ENCODE results near the gene CTXND1. TPM values are rescaled to one million over a fixed set of nuclear protein-coding genes. Genes with fewer than 3 reads are reported as not detected.

CTXND1 gene
- total RNA-seq, 4 donors from 2014 or later, result 0.03 to 0.07 TPM; not detected in 2

GRCh38 chr15:80173022-80173759, 78.8 kb downstream of the CTXND1 start:
- TF ChIP-seq POLR2A (IDR thresholded peaks at IDR 0.05) (no peak), CTCF (IDR thresholded peaks at IDR 0.05 in 4 of 5, conservative IDR thresholded peaks at IDR 0.05 in 1 of 5) (peak; percentile 69 to 84 (median 78))
- DNase-seq (peak; percentile 67 to 87), ATAC-seq (peak; percentile 57 to 59)
- in situ Hi-C loops (cut with MboI; ENCODE audit: low sequenced_read_pairs in 4 of 4) (loop anchor here in 3 of 4 donors (10.0 to 25.0 kb wide), 3 partner anchors 111 to 278 kb away; partner anchors contain the start of genes MTHFS (in 1 of the 3) and ZFAND6 (in 1 of the 3)), intact Hi-C loops (cut with DNase I; ENCODE audit: low total_unique reads) (loop anchor here (1.0 kb wide), 1 partner anchor 277 kb away; no protein-coding TSS in a partner anchor)
- Histone ChIP-seq H3K4me1 (peaks cover 23 to 25% of the 10 kb centered on the region in 2 donors), H3K9me3 (no peaks in the 10 kb centered on the region), H3K27me3 (no peaks in the 10 kb centered on the region), H3K27ac (peak overlapping the region; percentile 79 to 95 (median 92)), H3K36me3 (peaks cover 0 to 9% of the 10 kb centered on the region in 2 donors), H3K4me3 (no peak overlapping the region)

GRCh38 chr15:80172401-80172800, 79.6 kb downstream of the CTXND1 start:
- Histone ChIP-seq H3K27ac (peak overlapping the region in 3 of 4 donors; percentile 19 to 94 (median 91)), H3K27me3 (no peaks in the 10 kb centered on the region), H3K4me1 (peaks cover 23 to 25% of the 10 kb centered on the region in 2 donors), H3K36me3 (peaks cover 0 to 9% of the 10 kb centered on the region in 2 donors), H3K4me3 (no peak overlapping the region), H3K9me3 (no peaks in the 10 kb centered on the region)
- intact Hi-C loops (cut with DNase I; ENCODE audit: low total_unique reads), result no loop called here
- DNase-seq (no peak), ATAC-seq (no peak)
- in situ Hi-C loops (cut with MboI; ENCODE audit: low sequenced_read_pairs in 4 of 4), result loop anchor here in 3 of 4 donors (10.0 to 25.0 kb wide), 3 partner anchors 110 to 278 kb away; partner anchors contain the start of genes MTHFS (in 1 of the 3) and ZFAND6 (in 1 of the 3)
- TF ChIP-seq POLR2A (IDR thresholded peaks at IDR 0.05) (no peak), CTCF (IDR thresholded peaks at IDR 0.05 in 4 of 5, conservative IDR thresholded peaks at IDR 0.05 in 1 of 5) (no peak)

- Histone ChIP-seq H3K9me3 (no peaks in the 10 kb centered on the region), H3K27ac (peak overlapping the region in 2 of 4 donors; percentile 18 to 94), H3K27me3 (no peaks in the 10 kb centered on the region), H3K4me3 (no peak overlapping the region), H3K36me3 (peaks cover 0 to 9% of the 10 kb centered on the region in 2 donors), H3K4me1 (peaks cover 23 to 25% of the 10 kb centered on the region in 2 donors)
- in situ Hi-C loops (cut with MboI; ENCODE audit: low sequenced_read_pairs in 4 of 4) (loop anchor here in 3 of 4 donors (10.0 to 25.0 kb wide), 3 partner anchors 109 to 277 kb away; partner anchors contain the start of genes MTHFS (in 1 of the 3) and ZFAND6 (in 1 of the 3)), intact Hi-C loops (cut with DNase I; ENCODE audit: low total_unique reads) (no loop called here)
- DNase-seq, result no peak
- no peak for ATAC-seq
- TF ChIP-seq CTCF (IDR thresholded peaks at IDR 0.05 in 4 of 5, conservative IDR thresholded peaks at IDR 0.05 in 1 of 5) (no peak), POLR2A (IDR thresholded peaks at IDR 0.05) (no peak)
These were observed 80.2 kb downstream of the CTXND1 start for GRCh38 chr15:80171787-80172186.

GRCh38 chr15:80170596-80170995, 81.4 kb downstream of the CTXND1 start:
- Histone ChIP-seq H3K4me3 (no peak overlapping the region), H3K36me3 (peaks cover 0 to 9% of the 10 kb centered on the region in 2 donors), H3K27me3 (no peaks in the 10 kb centered on the region), H3K4me1 (peaks cover 21 to 23% of the 10 kb centered on the region in 2 donors), H3K27ac (no peak overlapping the region), H3K9me3 (no peaks in the 10 kb centered on the region)
- ATAC-seq (no peak), DNase-seq (no peak)
- TF ChIP-seq POLR2A (IDR thresholded peaks at IDR 0.05), result no peak
- TF ChIP-seq CTCF (IDR thresholded peaks at IDR 0.05 in 4 of 5, conservative IDR thresholded peaks at IDR 0.05 in 1 of 5), result no peak
- intact Hi-C loops (cut with DNase I; ENCODE audit: low total_unique reads), result no loop called here
- in situ Hi-C loops (cut with MboI; ENCODE audit: low sequenced_read_pairs in 4 of 4), result loop anchor here in 3 of 4 donors (10.0 to 25.0 kb wide), 3 partner anchors 108 to 276 kb away; partner anchors contain the start of genes MTHFS (in 1 of the 3) and ZFAND6 (in 1 of the 3)

All from gastrocnemius medialis (tissue), 4 donors.